HG02623 (cell line): ENCODE measurements around the gene MDFIC.

Experiments
- ATAC-seq: cut with Tn5 transposase; IDR thresholded peaks from one replicate; pipeline ENCODE4 v1.9.1; 2021; ENCODE audit warnings: moderate library complexity; ENCODE audit not compliant: unreplicated experiment

The MDFIC gene

GRCh38 chr7:114949231-114949630 is 27.3 kb downstream of the MDFIC start:
- no peak for ATAC-seq

GRCh38 chr7:114952296-114952695 is 30.4 kb downstream of the MDFIC start:
- no peak for ATAC-seq

- ATAC-seq, result no peak
Observed at GRCh38 chr7:114953724-114954123, 31.8 kb downstream of the MDFIC start.

GRCh38 chr7:114956702-114957101 is 34.8 kb downstream of the MDFIC start:
- no peak for ATAC-seq

- no peak for ATAC-seq
Observed at GRCh38 chr7:114957444-114957843, 35.5 kb downstream of the MDFIC start.

GRCh38 chr7:114959931-114960330 is 38.0 kb downstream of the MDFIC start:
- peak; percentile 71 for ATAC-seq

- no peak for ATAC-seq
Observed at GRCh38 chr7:114962441-114962840, 40.5 kb downstream of the MDFIC start.

- ATAC-seq, result no peak
Observed at GRCh38 chr7:114966156-114966555, 44.3 kb downstream of the MDFIC start.

GRCh38 chr7:114969096-114969495 is 47.2 kb downstream of the MDFIC start:
- no peak for ATAC-seq

GRCh38 chr7:114970308-114970707 is 48.4 kb downstream of the MDFIC start:
- no peak for ATAC-seq

GRCh38 chr7:114970732-114971131 is 48.8 kb downstream of the MDFIC start:
- ATAC-seq, result no peak

GRCh38 chr7:114972567-114972966 is 50.7 kb downstream of the MDFIC start:
- ATAC-seq, result no peak

- ATAC-seq, result no peak
Observed at GRCh38 chr7:114973147-114973546, 51.3 kb downstream of the MDFIC start.

- no peak for ATAC-seq
Observed at GRCh38 chr7:114975401-114975800, 53.5 kb downstream of the MDFIC start.

GRCh38 chr7:114976666-114977065 is 54.8 kb downstream of the MDFIC start:
- ATAC-seq, result no peak

GRCh38 chr7:114977277-114977676 is 55.4 kb downstream of the MDFIC start:
- no peak for ATAC-seq

GRCh38 chr7:114979388-114979787 is 57.5 kb downstream of the MDFIC start:
- peak; percentile 37 for ATAC-seq

GRCh38 chr7:114979803-114980507 is 58.1 kb downstream of the MDFIC start:
- ATAC-seq, result no peak

GRCh38 chr7:114981323-114981722 is 59.4 kb downstream of the MDFIC start:
- ATAC-seq, result no peak

- no peak for ATAC-seq
Observed at GRCh38 chr7:114985116-114985715, 63.3 kb downstream of the MDFIC start.

GRCh38 chr7:114986190-114987180 is 64.6 kb downstream of the MDFIC start:
- no peak for ATAC-seq

GRCh38 chr7:114988026-114988425 is 66.1 kb downstream of the MDFIC start:
- ATAC-seq, result no peak
